ENCODE measurements around the gene UBE2F. TPM values are rescaled to one million over a fixed set of nuclear protein-coding genes. Genes with fewer than 3 reads are reported as not detected.
A peak's percentile ranks its signal among the peaks of the same experiment; 100 is the strongest.

UBE2F gene
- total and polyA plus RNA-seq, 9 of the 15 experiments (the other 6 are each of a cell fraction or from before 2014, with no cell fraction given) = 18.1 to 88.1 (median 53.0) TPM

GRCh38 chr2:237964578-237965404 lies 2.0 kb upstream of the UBE2F start (continued):
- no peak for TF ChIP-seq HNRNPL (IDR thresholded peaks at IDR 0.05; ENCODE audit: low read depth, low read length)
- TF ChIP-seq ZNF239 (CRISPR knock-in tag; IDR thresholded peaks at IDR 0.05) = peak; percentile 80
- TF ChIP-seq SMAD1 (IDR thresholded peaks at IDR 0.05; ENCODE audit: low read depth, low read length, partially characterized antibody) = peak; percentile 93
- no peak for TF ChIP-seq CSDE1 (IDR thresholded peaks at IDR 0.05)
- TF ChIP-seq ZNF253 (CRISPR knock-in tag; conservative IDR thresholded peaks at IDR 0.05) = no peak
- no peak for TF ChIP-seq HNRNPK (IDR thresholded peaks at IDR 0.05; ENCODE audit: low read depth, low read length, poor library complexity, severe bottlenecking)
- no peak for TF ChIP-seq ZNF217 (CRISPR knock-in tag; IDR thresholded peaks at IDR 0.05)
- no peak for TF ChIP-seq ZNF3 (CRISPR knock-in tag; IDR thresholded peaks at IDR 0.05)
- TF ChIP-seq SRSF3 (IDR thresholded peaks at IDR 0.05; ENCODE audit: insufficient read depth, low read length) = no peak
- TF ChIP-seq SNIP1 (IDR thresholded peaks at IDR 0.05; ENCODE audit: low read depth) = no peak
- TF ChIP-seq RCOR1 (IDR thresholded peaks at IDR 0.05; ENCODE audit: borderline replicate concordance in 1 of 2, low read depth in 2 of 2, low read length in 2 of 2) = peak; percentile 85 to 97
- TF ChIP-seq NONO (IDR thresholded peaks at IDR 0.05; ENCODE audit: low read depth in 2 of 2, low read length in 1 of 2) = peak in 1 of 2 experiments; percentile 90; a peak in 2 of 4 replicates
- peak; percentile 80; the same call in 1 of the 2 replicates for TF ChIP-seq ZBTB2 (IDR thresholded peaks at IDR 0.05)
- no peak for TF ChIP-seq E2F1 (CRISPR knock-in tag; IDR thresholded peaks at IDR 0.05)
- no peak for TF ChIP-seq TCF7L2 (IDR thresholded peaks at IDR 0.05; ENCODE audit: low read depth, low read length)
- peak; percentile 45 for TF ChIP-seq MAFG (tag; conservative IDR thresholded peaks at IDR 0.05)
- TF ChIP-seq, protein P1, sequence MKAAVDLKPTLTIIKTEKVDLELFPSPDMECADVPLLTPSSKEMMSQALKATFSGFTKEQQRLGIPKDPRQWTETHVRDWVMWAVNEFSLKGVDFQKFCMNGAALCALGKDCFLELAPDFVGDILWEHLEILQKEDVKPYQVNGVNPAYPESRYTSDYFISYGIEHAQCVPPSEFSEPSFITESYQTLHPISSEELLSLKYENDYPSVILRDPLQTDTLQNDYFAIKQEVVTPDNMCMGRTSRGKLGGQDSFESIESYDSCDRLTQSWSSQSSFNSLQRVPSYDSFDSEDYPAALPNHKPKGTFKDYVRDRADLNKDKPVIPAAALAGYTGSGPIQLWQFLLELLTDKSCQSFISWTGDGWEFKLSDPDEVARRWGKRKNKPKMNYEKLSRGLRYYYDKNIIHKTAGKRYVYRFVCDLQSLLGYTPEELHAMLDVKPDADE (conservative IDR thresholded peaks at IDR 0.05; ENCODE audit: control insufficient read depth, low read depth, low read length) = peak; percentile 80
- TF ChIP-seq BRF1 (IDR thresholded peaks at IDR 0.05; ENCODE audit: borderline replicate concordance, extremely low read depth, insufficient read length) = no peak
- TF ChIP-seq, protein P2, sequence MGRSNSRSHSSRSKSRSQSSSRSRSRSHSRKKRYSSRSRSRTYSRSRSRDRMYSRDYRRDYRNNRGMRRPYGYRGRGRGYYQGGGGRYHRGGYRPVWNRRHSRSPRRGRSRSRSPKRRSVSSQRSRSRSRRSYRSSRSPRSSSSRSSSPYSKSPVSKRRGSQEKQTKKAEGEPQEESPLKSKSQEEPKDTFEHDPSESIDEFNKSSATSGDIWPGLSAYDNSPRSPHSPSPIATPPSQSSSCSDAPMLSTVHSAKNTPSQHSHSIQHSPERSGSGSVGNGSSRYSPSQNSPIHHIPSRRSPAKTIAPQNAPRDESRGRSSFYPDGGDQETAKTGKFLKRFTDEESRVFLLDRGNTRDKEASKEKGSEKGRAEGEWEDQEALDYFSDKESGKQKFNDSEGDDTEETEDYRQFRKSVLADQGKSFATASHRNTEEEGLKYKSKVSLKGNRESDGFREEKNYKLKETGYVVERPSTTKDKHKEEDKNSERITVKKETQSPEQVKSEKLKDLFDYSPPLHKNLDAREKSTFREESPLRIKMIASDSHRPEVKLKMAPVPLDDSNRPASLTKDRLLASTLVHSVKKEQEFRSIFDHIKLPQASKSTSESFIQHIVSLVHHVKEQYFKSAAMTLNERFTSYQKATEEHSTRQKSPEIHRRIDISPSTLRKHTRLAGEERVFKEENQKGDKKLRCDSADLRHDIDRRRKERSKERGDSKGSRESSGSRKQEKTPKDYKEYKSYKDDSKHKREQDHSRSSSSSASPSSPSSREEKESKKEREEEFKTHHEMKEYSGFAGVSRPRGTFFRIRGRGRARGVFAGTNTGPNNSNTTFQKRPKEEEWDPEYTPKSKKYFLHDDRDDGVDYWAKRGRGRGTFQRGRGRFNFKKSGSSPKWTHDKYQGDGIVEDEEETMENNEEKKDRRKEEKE (IDR thresholded peaks at IDR 0.05; ENCODE audit: borderline replicate concordance in 1 of 2, control insufficient read depth in 1 of 2, low read depth in 2 of 2, low read length in 1 of 2) = no peak
- TF ChIP-seq XRCC4 (IDR thresholded peaks at IDR 0.05; ENCODE audit: extremely low read depth, insufficient read depth, insufficient read length) = no peak

Data from K562 (cell line).